HTERT RPE-1 (cell line): ENCODE data around the gene TXNL4A.
"Not testable (repeated sequence)": the region's sequence is repeated elsewhere in the genome, so short reads cannot be mapped to it uniquely, and the experiment has no call there.

Experiments
- in situ Hi-C: fragments of 300-500 bp; cut with MboI; formaldehyde crosslinking; loops from 4 replicates; pipeline ENCODE4 v1.14.3; 2020; ENCODE audit warnings: low sequenced_read_pairs

TXNL4A gene

GRCh38 chr18:79999701-80000100, 11.3 kb upstream of the TXNL4A start:
- in situ Hi-C loops: not testable (repeated sequence)

GRCh38 chr18:79991494-79991893, 3.1 kb upstream of the TXNL4A start:
- in situ Hi-C loops: no loop called here

GRCh38 chr18:79989195-79989497, 783 bp upstream of the TXNL4A start:
- in situ Hi-C loops: no loop called here

DNA sequence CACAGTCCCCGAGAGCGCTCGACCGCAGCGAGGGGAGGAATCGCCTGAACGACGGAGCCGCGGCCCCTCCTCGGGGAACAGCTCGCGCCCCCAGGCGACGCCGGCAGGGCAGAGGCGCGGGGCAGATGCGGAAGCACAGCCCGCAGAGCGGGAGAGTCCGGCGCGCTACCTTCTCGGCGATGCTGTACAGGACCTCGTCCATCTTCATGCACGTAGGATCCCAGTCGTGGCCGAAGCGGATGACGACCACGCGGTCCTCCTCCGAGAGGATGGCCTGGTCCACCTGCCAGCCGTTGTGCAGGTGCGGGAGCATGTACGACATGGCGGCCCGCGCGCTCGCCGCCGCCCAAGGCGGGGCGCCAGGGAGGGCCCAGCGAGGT, 302 bp downstream of the TXNL4A start:
- in situ Hi-C loops: no loop called here

- in situ Hi-C loops: no loop called here
Measured at GRCh38 chr18:79987566-79987965, 797 bp downstream of the TXNL4A start.

GRCh38 chr18:79986726-79987125, 1.6 kb downstream of the TXNL4A start:
- in situ Hi-C loops: no loop called here

- in situ Hi-C loops: no loop called here
Measured at GRCh38 chr18:79985172-79985571, 3.2 kb downstream of the TXNL4A start.

DNA sequence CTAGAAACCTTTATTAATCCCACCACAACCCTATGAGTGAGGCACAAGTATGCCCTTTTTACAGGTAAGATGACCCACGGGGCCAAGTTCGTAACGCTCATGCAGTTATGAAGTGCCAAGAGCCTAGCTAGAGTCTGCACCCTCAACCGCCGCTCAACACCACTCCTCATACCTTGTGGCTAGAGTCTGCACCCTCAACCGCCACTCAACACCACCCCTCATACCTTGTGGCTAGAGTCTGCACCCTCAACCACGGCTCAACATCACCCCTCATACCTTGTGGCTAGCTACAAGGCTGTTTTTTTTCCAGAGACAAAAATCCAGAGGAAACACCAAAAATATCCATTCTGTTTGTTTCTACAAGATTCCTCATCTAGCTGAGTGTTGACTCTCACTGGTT, 4.6 kb downstream of the TXNL4A start:
- in situ Hi-C loops: no loop called here

DNA sequence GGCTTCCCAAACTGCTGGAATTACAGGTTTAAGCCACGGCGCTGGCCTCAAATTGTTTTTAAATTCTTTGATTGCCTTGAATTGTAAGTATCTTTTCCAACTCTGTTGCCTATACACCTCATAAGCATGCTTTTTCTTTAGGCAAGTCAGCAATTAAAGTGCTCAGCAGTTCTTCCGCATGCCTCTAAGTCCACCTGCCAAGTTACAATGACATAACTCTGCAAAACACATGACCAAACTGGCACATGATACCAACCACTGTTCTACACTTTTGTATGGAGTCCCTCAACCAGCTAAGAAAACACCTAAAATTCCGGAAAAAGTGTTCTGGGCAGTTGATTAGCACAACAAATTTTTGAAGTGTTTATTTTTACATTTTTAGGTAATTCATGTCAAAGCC, 5.1 kb downstream of the TXNL4A start:
- in situ Hi-C loops: no loop called here

GRCh38 chr18:79982736-79983135, 5.6 kb downstream of the TXNL4A start:
- in situ Hi-C loops: no loop called here

- in situ Hi-C loops: no loop called here
Measured at GRCh38 chr18:79980585-79980984, 7.8 kb downstream of the TXNL4A start.

DNA sequence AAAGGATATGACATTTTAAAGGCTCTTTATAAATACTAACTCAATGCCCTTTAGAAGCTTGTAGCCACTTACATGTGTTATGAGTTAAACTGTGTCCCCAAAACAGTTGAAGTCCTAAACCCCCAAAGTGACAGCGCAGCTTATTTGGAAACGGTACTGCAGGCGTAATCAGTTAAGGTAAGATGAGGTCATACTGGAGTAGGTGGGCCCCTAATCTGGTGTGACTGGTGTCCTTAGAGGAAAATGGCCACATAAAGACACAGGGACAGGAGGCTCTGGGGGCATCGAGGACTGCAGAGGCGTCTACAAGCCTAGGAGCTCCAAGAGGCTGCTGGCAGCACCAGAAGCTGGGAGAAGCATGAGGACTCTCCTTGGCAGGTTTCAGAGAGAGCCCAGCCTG, 8.5 kb downstream of the TXNL4A start:
- in situ Hi-C loops: no loop called here

- in situ Hi-C loops: no loop called here
Measured at GRCh38 chr18:79975985-79976680, 12.2 kb downstream of the TXNL4A start.

GRCh38 chr18:79975043-79975442, 13.3 kb downstream of the TXNL4A start:
- in situ Hi-C loops: no loop called here

- in situ Hi-C loops: no loop called here
Measured at GRCh38 chr18:79974025-79974654, 14.2 kb downstream of the TXNL4A start.

GRCh38 chr18:79973517-79973916, 14.8 kb downstream of the TXNL4A start:
- in situ Hi-C loops: no loop called here

DNA sequence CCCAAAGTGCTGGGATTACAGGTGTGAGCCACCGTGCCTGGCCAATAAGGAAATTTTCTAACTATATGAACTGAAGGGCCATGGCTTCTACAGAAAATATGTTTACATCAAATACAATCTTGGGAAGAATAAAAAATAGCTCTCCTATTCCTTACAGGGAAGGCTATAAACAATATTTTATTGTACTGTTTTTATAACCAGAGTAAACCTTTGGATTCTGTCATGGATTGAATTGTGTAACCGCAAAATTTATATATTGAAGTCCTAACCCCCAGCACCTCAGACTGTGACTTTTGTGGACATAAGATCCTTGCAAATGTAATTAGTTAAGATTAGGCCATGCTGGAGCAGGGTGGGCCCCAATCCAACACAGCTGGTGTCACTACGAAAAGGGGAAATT, 15.6 kb downstream of the TXNL4A start:
- in situ Hi-C loops: no loop called here

DNA sequence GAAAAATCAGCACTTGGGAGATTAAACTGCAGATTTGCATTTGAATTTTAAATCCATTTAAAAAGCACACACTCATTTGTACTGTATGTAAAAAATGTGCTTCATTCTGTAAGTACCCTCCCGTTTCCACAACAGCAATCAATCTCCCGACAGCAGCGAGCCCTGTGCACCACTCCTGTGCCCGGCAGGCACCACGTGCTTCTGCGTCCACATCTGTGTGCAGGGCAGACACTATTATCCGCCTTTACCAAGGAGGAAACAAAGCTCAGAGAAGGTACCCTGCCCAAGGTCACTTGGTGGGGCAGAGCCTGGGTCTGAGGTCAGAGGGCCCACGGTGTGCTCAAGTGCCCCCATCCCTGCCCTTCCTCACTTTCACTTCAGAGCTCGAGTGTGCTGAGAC, 16.4 kb downstream of the TXNL4A start:
- in situ Hi-C loops: no loop called here

DNA sequence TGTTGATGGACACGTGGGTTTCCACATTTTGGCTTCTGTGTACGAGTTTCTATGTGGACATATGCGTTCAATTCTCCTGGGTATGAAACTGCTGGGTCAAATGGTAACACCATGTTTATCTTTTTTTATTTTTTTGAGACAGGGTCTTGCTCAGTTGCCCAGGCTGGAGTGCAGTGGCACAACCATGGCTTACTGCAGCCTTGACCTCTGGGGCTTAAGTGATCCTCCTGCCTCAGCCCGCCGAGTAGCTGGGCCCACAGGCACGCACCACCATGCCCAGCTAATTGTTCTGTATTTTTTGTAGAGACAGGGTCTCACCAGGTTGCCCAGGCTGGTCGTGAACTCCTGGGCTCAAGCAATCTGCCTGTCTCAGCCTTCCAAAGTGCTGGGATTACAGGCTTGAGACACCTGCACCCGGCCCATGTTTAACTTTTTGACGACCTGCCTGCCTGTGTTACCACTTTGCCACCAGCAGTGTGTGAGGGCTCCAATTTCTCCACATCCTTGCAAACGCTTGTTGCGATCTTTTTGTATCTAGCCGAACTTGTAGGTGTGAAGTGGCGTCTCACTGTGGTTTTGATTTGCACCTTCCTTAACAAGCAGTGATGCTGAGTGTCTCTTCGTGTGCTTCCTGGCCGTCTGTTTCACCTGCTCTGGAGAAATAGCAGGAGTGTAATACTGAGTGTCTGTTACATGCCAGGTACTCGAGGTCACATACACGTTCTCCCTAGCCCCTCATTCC, 17.0 kb downstream of the TXNL4A start:
- in situ Hi-C loops: no loop called here

GRCh38 chr18:79970419-79971133, 17.8 kb downstream of the TXNL4A start:
- in situ Hi-C loops: no loop called here

- in situ Hi-C loops: no loop called here
Measured at GRCh38 chr18:79965119-79965902, 23.1 kb downstream of the TXNL4A start.
